ENCODE results near the gene PLBD2. TPM values are rescaled to one million over a fixed set of nuclear protein-coding genes. Genes with fewer than 3 reads are reported as not detected.

Gene PLBD2
- total and polyA plus RNA-seq, 2 donors (not counting 1 experiment from before 2014, with no cell fraction given) = 11.9 to 35.5 TPM

DNA sequence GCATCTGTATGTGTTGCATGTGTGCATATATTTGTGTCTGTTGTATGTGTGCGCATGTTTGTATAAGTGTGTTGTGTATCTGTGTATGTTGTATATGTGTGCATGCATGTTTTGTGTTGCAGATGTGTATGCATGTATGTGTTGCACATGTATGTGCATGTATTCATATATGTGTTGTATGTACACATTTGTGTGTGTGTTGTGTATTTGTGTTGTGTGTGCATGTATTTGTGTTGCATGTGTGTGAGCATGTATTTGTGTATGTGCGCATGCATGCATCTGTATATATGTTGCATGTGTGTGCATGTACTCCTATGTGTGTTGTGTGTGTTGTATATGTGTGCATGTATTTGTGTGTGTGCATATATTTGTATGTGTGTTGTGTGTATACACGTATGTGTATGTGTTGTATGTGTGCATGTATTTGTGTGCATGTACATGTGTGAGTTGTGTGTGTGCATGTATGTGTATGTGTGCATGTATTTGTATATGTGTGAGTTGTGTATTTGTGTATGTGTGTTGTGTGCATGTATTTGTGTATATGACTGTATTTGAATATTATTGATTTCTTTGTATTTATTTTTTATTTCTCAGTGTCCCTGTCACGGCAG is 40.2 kb upstream of the PLBD2 start:
- TF ChIP-seq EZH2 (IDR thresholded peaks at IDR 0.05; ENCODE audit: low read length, missing control alignments) = no peak
- TF ChIP-seq, protein P1, sequence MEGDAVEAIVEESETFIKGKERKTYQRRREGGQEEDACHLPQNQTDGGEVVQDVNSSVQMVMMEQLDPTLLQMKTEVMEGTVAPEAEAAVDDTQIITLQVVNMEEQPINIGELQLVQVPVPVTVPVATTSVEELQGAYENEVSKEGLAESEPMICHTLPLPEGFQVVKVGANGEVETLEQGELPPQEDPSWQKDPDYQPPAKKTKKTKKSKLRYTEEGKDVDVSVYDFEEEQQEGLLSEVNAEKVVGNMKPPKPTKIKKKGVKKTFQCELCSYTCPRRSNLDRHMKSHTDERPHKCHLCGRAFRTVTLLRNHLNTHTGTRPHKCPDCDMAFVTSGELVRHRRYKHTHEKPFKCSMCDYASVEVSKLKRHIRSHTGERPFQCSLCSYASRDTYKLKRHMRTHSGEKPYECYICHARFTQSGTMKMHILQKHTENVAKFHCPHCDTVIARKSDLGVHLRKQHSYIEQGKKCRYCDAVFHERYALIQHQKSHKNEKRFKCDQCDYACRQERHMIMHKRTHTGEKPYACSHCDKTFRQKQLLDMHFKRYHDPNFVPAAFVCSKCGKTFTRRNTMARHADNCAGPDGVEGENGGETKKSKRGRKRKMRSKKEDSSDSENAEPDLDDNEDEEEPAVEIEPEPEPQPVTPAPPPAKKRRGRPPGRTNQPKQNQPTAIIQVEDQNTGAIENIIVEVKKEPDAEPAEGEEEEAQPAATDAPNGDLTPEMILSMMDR (conservative IDR thresholded peaks at IDR 0.05 in 1 of 2, IDR thresholded peaks at IDR 0.05 in 1 of 2; ENCODE audit: low read depth in 1 of 2, low read length in 2 of 2) = no peak

DNA sequence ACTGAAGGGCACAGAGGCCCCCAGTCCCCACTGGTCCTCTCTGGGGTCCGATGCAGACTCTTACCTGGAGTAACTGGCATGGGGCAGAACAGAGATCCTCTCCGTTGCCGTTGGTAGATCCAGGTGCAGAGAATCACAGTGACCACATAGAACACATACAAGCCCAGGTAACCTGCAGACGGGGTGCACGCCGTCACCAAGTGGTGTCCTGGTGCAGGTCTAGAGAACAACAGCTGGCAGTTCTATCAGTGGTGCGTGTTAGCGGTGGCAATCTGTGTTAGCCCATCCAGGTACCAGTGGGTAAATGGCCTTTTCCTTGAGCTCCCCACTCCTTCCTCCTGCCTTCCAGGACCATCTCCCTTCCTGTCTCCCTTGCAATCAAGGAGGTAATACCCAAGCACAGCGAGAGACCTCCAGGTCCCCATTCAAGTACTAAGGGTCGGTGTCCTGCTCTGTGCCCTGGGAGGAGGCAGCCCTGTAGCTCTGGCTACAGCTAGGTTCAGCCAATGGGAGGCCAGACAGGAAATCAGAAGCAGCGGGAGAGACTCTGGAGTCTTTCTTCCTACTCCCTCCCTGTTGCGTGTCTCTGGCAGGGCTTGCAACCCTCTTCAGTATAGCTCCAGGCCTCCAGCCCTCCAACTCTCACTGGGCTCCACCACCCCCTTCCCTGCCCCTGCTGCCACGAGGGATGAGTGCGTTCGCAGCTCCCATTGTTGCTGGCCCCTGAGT is 39.3 kb upstream of the PLBD2 start:
- no peak overlapping the region for H3K4me2 ChIP-seq (ENCODE audit: extremely low read depth, insufficient read depth, low read length)
- H2AFZ ChIP-seq (ENCODE audit: low read length) = no peak overlapping the region
- H3K27ac ChIP-seq (ENCODE audit: insufficient read depth, low read length) = no peak overlapping the region
- DNase-seq (ENCODE audit: low read depth in 2 of 2) = no peak
- H3K4me3 ChIP-seq (replicated peaks in 1 of 4; ENCODE audit: control extremely low read depth in 1 of 4, insufficient read depth in 1 of 4, low read depth in 3 of 4, low read length in 4 of 4) = no peak overlapping the region
- no peaks in the 10 kb centered on the region for H3K9me3 ChIP-seq (ENCODE audit: control insufficient read depth, insufficient read depth, low read depth, low read length)
- H3K27me3 ChIP-seq (ENCODE audit: control insufficient read depth, insufficient read depth, low read length) = no peaks in the 10 kb centered on the region
- no peaks in the 10 kb centered on the region for H3K79me2 ChIP-seq (ENCODE audit: control insufficient read depth, insufficient read depth, low read length)
- no peaks in the 10 kb centered on the region for H4K20me1 ChIP-seq (ENCODE audit: control insufficient read depth, extremely low read depth, insufficient read depth, low read length)
- TF ChIP-seq, protein P1 (conservative IDR thresholded peaks at IDR 0.05 in 1 of 2, IDR thresholded peaks at IDR 0.05 in 1 of 2; ENCODE audit: low read depth in 1 of 2, low read length in 2 of 2) = no peak
- no peak for TF ChIP-seq EZH2 (IDR thresholded peaks at IDR 0.05; ENCODE audit: low read length, missing control alignments)
- H3K36me3 ChIP-seq (ENCODE audit: control insufficient read depth, insufficient read depth, low read length) = peaks cover 3% of the 10 kb centered on the region
- H3K9ac ChIP-seq (ENCODE audit: insufficient read depth, low read length) = no peak overlapping the region
- H3K4me1 ChIP-seq (ENCODE audit: control insufficient read depth, extremely low read depth, insufficient read depth, low read length) = no peaks in the 10 kb centered on the region

More for the DNA sequence above, 40.2 kb upstream of the PLBD2 start:
- no peaks in the 10 kb centered on the region for H3K27me3 ChIP-seq (ENCODE audit: control insufficient read depth, insufficient read depth, low read length)
- H3K4me1 ChIP-seq (ENCODE audit: control insufficient read depth, extremely low read depth, insufficient read depth, low read length) = no peaks in the 10 kb centered on the region
- H4K20me1 ChIP-seq (ENCODE audit: control insufficient read depth, extremely low read depth, insufficient read depth, low read length) = no peaks in the 10 kb centered on the region
- no peak overlapping the region for H3K27ac ChIP-seq (ENCODE audit: insufficient read depth, low read length)
- no peak overlapping the region for H3K4me3 ChIP-seq (replicated peaks in 1 of 4; ENCODE audit: control extremely low read depth in 1 of 4, insufficient read depth in 1 of 4, low read depth in 3 of 4, low read length in 4 of 4)
- peaks cover 3% of the 10 kb centered on the region for H3K36me3 ChIP-seq (ENCODE audit: control insufficient read depth, insufficient read depth, low read length)
- no peak overlapping the region for H2AFZ ChIP-seq (ENCODE audit: low read length)
- DNase-seq (ENCODE audit: low read depth in 2 of 2) = no peak
- H3K79me2 ChIP-seq (ENCODE audit: control insufficient read depth, insufficient read depth, low read length) = no peaks in the 10 kb centered on the region
- H3K9me3 ChIP-seq (ENCODE audit: control insufficient read depth, insufficient read depth, low read depth, low read length) = no peaks in the 10 kb centered on the region
- no peak overlapping the region for H3K9ac ChIP-seq (ENCODE audit: insufficient read depth, low read length)
- H3K4me2 ChIP-seq (ENCODE audit: extremely low read depth, insufficient read depth, low read length) = no peak overlapping the region

DNA sequence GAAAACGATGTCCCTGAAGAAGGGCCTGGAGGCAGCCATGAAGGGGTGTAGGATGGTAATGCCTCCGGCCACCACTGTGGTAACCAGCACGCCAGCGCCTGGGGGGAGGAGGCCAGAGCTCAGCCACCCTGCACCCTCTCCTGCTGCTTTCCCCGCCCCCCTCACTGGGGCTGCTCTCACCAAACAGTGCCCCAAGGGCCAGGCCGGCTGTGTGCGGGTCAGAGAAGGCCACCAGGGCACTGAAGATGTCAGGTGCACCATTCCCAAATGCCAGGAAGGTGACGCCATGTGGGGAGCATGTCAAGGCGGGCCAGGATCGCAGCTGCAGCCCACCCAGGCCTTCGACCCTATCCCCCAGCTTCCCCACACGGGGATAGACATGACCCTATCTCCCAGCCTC is 38.0 kb upstream of the PLBD2 start:
- H3K9me3 ChIP-seq (ENCODE audit: control insufficient read depth, insufficient read depth, low read depth, low read length) = no peaks in the 10 kb centered on the region
- no peaks in the 10 kb centered on the region for H3K27me3 ChIP-seq (ENCODE audit: control insufficient read depth, insufficient read depth, low read length)
- H3K4me3 ChIP-seq (replicated peaks in 1 of 4; ENCODE audit: control extremely low read depth in 1 of 4, insufficient read depth in 1 of 4, low read depth in 3 of 4, low read length in 4 of 4) = no peak overlapping the region
- TF ChIP-seq, protein P1 (conservative IDR thresholded peaks at IDR 0.05 in 1 of 2, IDR thresholded peaks at IDR 0.05 in 1 of 2; ENCODE audit: low read depth in 1 of 2, low read length in 2 of 2) = no peak
- TF ChIP-seq EZH2 (IDR thresholded peaks at IDR 0.05; ENCODE audit: low read length, missing control alignments) = no peak
- H3K9ac ChIP-seq (ENCODE audit: insufficient read depth, low read length) = no peak overlapping the region
- no peak overlapping the region for H2AFZ ChIP-seq (ENCODE audit: low read length)
- H4K20me1 ChIP-seq (ENCODE audit: control insufficient read depth, extremely low read depth, insufficient read depth, low read length) = no peaks in the 10 kb centered on the region
- H3K79me2 ChIP-seq (ENCODE audit: control insufficient read depth, insufficient read depth, low read length) = no peaks in the 10 kb centered on the region
- H3K4me2 ChIP-seq (ENCODE audit: extremely low read depth, insufficient read depth, low read length) = no peak overlapping the region
- H3K36me3 ChIP-seq (ENCODE audit: control insufficient read depth, insufficient read depth, low read length) = peaks cover 3% of the 10 kb centered on the region
- no peak for DNase-seq (ENCODE audit: low read depth in 2 of 2)
- no peak overlapping the region for H3K27ac ChIP-seq (ENCODE audit: insufficient read depth, low read length)
- no peaks in the 10 kb centered on the region for H3K4me1 ChIP-seq (ENCODE audit: control insufficient read depth, extremely low read depth, insufficient read depth, low read length)
